ENCODE measurements around the gene KDM6B.

The KDM6B gene

DNA sequence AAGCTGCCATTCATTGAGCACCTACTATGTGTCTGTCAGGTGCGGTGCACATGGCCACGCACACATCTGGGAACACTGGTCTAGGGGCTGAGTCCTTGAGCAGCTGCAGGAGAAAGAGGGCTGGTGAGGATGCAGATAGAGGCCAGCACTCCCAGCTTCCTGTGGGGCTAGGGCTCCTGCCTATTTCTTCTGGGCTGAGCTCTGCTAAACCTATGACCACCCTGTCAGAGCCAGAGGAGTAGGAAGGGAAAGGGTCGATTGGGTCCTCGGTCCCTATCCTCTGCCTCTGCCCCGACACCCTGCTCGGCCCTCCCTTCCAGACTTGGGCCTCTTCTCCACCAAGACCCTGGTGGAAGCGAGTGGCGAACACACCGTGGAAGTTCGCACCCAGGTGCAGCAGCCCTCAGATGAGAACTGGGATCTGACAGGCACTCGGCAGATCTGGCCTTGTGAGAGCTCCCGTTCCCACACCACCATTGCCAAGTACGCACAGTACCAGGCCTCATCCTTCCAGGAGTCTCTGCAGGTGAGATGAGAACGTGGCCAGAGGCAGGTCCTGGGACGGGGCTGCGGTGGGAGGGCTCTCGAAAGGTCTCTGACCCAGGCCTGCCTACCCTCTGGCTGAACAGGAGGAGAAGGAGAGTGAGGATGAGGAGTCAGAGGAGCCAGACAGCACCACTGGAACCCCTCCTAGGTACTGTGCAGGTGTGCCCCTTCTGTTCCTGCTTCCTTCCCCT lies 16.9 kb downstream of the KDM6B start:
- TF ChIP-seq RAD21 (IDR thresholded peaks at IDR 0.05; ENCODE audit: low read depth): no peak
- TF ChIP-seq EP300 (IDR thresholded peaks at IDR 0.05; ENCODE audit: borderline replicate concordance): no peak
- TF ChIP-seq YY1 (IDR thresholded peaks at IDR 0.05; ENCODE audit: low read depth): no peak
- TF ChIP-seq NFIC (IDR thresholded peaks at IDR 0.05): no peak
- no peak for TF ChIP-seq CREB1 (IDR thresholded peaks at IDR 0.05; ENCODE audit: low read depth)
- no peak for TF ChIP-seq TCF12 (IDR thresholded peaks at IDR 0.05; ENCODE audit: low read depth)
- no peak for TF ChIP-seq ZBTB7A (IDR thresholded peaks at IDR 0.05; ENCODE audit: low read depth)

DNA sequence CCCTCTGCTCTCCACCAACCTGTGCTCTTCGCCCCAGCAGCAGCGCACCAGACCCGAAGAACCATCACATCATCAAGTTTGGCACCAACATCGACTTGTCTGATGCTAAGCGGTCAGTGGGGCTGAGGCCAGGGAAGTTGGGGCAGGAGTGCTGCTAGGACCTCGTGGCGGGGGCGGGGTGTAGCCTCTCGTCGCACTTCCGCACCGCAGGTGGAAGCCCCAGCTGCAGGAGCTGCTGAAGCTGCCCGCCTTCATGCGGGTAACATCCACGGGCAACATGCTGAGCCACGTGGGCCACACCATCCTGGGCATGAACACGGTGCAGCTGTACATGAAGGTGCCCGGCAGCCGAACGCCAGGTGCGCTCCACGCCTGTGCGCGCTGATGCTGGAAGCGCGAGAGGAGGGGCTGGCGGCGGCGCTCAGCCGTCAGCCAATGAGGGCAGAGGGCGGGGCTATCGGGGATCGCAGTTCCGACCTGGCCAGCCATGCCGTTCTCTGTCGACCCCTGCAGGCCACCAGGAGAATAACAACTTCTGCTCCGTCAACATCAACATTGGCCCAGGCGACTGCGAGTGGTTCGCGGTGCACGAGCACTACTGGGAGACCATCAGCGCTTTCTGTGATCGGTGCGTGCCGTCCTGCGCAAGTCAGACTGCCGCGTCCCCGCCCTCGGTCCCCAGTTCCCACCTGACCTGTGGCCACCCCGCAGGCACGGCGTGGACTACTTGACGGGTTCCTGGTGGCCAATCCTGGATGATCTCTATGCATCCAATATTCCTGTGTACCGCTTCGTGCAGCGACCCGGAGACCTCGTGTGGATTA lies 17.6 kb downstream of the KDM6B start:
- TF ChIP-seq, protein P1, sequence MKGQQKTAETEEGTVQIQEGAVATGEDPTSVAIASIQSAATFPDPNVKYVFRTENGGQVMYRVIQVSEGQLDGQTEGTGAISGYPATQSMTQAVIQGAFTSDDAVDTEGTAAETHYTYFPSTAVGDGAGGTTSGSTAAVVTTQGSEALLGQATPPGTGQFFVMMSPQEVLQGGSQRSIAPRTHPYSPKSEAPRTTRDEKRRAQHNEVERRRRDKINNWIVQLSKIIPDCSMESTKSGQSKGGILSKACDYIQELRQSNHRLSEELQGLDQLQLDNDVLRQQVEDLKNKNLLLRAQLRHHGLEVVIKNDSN (IDR thresholded peaks at IDR 0.05): peak; percentile 51
- TF ChIP-seq, protein P2, sequence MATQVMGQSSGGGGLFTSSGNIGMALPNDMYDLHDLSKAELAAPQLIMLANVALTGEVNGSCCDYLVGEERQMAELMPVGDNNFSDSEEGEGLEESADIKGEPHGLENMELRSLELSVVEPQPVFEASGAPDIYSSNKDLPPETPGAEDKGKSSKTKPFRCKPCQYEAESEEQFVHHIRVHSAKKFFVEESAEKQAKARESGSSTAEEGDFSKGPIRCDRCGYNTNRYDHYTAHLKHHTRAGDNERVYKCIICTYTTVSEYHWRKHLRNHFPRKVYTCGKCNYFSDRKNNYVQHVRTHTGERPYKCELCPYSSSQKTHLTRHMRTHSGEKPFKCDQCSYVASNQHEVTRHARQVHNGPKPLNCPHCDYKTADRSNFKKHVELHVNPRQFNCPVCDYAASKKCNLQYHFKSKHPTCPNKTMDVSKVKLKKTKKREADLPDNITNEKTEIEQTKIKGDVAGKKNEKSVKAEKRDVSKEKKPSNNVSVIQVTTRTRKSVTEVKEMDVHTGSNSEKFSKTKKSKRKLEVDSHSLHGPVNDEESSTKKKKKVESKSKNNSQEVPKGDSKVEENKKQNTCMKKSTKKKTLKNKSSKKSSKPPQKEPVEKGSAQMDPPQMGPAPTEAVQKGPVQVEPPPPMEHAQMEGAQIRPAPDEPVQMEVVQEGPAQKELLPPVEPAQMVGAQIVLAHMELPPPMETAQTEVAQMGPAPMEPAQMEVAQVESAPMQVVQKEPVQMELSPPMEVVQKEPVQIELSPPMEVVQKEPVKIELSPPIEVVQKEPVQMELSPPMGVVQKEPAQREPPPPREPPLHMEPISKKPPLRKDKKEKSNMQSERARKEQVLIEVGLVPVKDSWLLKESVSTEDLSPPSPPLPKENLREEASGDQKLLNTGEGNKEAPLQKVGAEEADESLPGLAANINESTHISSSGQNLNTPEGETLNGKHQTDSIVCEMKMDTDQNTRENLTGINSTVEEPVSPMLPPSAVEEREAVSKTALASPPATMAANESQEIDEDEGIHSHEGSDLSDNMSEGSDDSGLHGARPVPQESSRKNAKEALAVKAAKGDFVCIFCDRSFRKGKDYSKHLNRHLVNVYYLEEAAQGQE (IDR thresholded peaks at IDR 0.05; ENCODE audit: low read depth): no peak
- TF ChIP-seq CREB1 (IDR thresholded peaks at IDR 0.05; ENCODE audit: low read depth) (no peak; the same call in 1 of the 2 replicates), TAF1 (IDR thresholded peaks at IDR 0.05; ENCODE audit: low read depth) (0 out of 2 replicates have a peak, but pooled peaks have one; percentile 31), RAD21 (IDR thresholded peaks at IDR 0.05; ENCODE audit: low read depth) (peak; percentile 97), TCF12 (IDR thresholded peaks at IDR 0.05; ENCODE audit: low read depth) (peak; percentile 59), EP300 (IDR thresholded peaks at IDR 0.05; ENCODE audit: borderline replicate concordance) (no peak), CEBPB (IDR thresholded peaks at IDR 0.05) (no peak), NFIC (IDR thresholded peaks at IDR 0.05) (no peak; the same call in 1 of the 2 replicates), TEAD4 (IDR thresholded peaks at IDR 0.05) (no peak), FOXM1 (IDR thresholded peaks at IDR 0.05; ENCODE audit: borderline replicate concordance, low read depth) (no peak), EGR1 (IDR thresholded peaks at IDR 0.05) (no peak), YY1 (IDR thresholded peaks at IDR 0.05; ENCODE audit: low read depth) (peak; percentile 61; the same call in 1 of the 2 replicates), ZBTB7A (IDR thresholded peaks at IDR 0.05; ENCODE audit: low read depth) (no peak)
- TF ChIP-seq, protein P3, sequence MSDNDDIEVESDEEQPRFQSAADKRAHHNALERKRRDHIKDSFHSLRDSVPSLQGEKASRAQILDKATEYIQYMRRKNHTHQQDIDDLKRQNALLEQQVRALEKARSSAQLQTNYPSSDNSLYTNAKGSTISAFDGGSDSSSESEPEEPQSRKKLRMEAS (IDR thresholded peaks at IDR 0.05): peak; percentile 92

DNA sequence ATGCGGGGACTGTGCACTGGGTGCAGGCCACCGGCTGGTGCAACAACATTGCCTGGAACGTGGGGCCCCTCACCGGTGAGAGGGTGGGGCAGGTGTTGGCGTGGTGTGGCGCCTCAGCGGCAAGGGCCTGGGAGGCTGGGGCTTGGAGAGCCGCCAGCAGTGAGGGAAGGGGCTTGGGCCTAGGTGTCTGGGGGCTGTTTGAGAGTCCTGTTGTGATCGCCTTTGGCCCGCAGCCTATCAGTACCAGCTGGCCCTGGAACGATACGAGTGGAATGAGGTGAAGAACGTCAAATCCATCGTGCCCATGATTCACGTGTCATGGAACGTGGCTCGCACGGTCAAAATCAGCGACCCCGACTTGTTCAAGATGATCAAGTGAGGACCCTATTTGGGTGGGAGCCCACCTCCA lies 18.2 kb downstream of the KDM6B start:
- TF ChIP-seq TEAD4 (IDR thresholded peaks at IDR 0.05) (no peak), YY1 (IDR thresholded peaks at IDR 0.05; ENCODE audit: low read depth) (no peak), TCF12 (IDR thresholded peaks at IDR 0.05; ENCODE audit: low read depth) (no peak), ZBTB7A (IDR thresholded peaks at IDR 0.05; ENCODE audit: low read depth) (no peak), TAF1 (IDR thresholded peaks at IDR 0.05; ENCODE audit: low read depth) (no peak), CEBPB (IDR thresholded peaks at IDR 0.05) (no peak), EP300 (IDR thresholded peaks at IDR 0.05; ENCODE audit: borderline replicate concordance) (no peak), NFIC (IDR thresholded peaks at IDR 0.05) (no peak), EGR1 (IDR thresholded peaks at IDR 0.05) (no peak), FOXM1 (IDR thresholded peaks at IDR 0.05; ENCODE audit: borderline replicate concordance, low read depth) (no peak), RAD21 (IDR thresholded peaks at IDR 0.05; ENCODE audit: low read depth) (no peak), CREB1 (IDR thresholded peaks at IDR 0.05; ENCODE audit: low read depth) (no peak)
- TF ChIP-seq, protein P2 (IDR thresholded peaks at IDR 0.05; ENCODE audit: low read depth): no peak
- TF ChIP-seq, protein P1 (IDR thresholded peaks at IDR 0.05): no peak
- TF ChIP-seq, protein P3 (IDR thresholded peaks at IDR 0.05): no peak

DNA sequence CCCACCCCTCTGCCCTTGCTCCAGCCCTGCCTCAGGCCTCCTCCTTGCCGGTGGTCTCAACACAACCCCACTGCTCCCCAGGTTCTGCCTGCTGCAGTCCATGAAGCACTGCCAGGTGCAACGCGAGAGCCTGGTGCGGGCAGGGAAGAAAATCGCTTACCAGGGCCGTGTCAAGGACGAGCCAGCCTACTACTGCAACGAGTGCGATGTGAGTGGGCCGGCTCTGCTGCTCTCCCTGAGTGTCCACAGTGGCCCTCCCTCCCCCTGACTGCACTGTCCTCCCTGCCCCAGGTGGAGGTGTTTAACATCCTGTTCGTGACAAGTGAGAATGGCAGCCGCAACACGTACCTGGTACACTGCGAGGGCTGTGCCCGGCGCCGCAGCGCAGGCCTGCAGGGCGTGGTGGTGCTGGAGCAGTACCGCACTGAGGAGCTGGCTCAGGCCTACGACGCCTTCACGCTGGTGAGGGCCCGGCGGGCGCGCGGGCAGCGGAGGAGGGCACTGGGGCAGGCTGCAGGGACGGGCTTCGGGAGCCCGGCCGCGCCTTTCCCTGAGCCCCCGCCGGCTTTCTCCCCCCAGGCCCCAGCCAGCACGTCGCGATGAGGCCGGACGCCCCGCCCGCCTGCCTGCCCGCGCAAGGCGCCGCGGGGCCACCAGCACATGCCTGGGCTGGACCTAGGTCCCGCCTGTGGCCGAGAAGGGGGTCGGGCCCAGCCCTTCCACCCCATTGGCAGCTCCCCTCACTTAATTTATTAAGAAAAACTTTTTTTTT lies 19.1 kb downstream of the KDM6B start:
- TF ChIP-seq ZBTB7A (IDR thresholded peaks at IDR 0.05; ENCODE audit: low read depth): no peak
- TF ChIP-seq NFIC (IDR thresholded peaks at IDR 0.05): no peak
- no peak for TF ChIP-seq TEAD4 (IDR thresholded peaks at IDR 0.05)
- no peak for TF ChIP-seq RAD21 (IDR thresholded peaks at IDR 0.05; ENCODE audit: low read depth)
- TF ChIP-seq YY1 (IDR thresholded peaks at IDR 0.05; ENCODE audit: low read depth): no peak

All from Ishikawa (cell line).